ENCODE measurements around the gene PPCDC. TPM values are rescaled to one million over a fixed set of nuclear protein-coding genes. Genes with fewer than 3 reads are reported as not detected.

PPCDC gene
- total RNA-seq, 3 donors from 2014 or later: 12.4 to 18.9 (median 18.2) TPM

GRCh38 chr15:75063338-75063737 lies 39.9 kb downstream of the PPCDC start:
- Histone ChIP-seq H3K4me3 (no peak overlapping the region), H3K9me3 (no peaks in the 10 kb centered on the region), H3K4me1 (ENCODE audit: low read depth) (no peaks in the 10 kb centered on the region), H3K36me3 (ENCODE audit: low read depth) (no peaks in the 10 kb centered on the region)
- TF ChIP-seq CTCF (IDR thresholded peaks at IDR 0.05): no peak
- no peak for DNase-seq
- intact Hi-C loops (cut with DNase I, micrococcal nuclease): no loop called here
- ATAC-seq: no peak

GRCh38 chr15:75063889-75064288 lies 40.5 kb downstream of the PPCDC start:
- no peaks in the 10 kb centered on the region for H3K9me3 ChIP-seq
- no peaks in the 10 kb centered on the region for H3K4me1 ChIP-seq (ENCODE audit: low read depth)
- H3K36me3 ChIP-seq (ENCODE audit: low read depth): no peaks in the 10 kb centered on the region
- no peak for TF ChIP-seq CTCF (IDR thresholded peaks at IDR 0.05)
- ATAC-seq (no peak), DNase-seq (no peak)
- intact Hi-C loops (cut with DNase I, micrococcal nuclease): no loop called here
- H3K4me3 ChIP-seq: no peak overlapping the region

DNA sequence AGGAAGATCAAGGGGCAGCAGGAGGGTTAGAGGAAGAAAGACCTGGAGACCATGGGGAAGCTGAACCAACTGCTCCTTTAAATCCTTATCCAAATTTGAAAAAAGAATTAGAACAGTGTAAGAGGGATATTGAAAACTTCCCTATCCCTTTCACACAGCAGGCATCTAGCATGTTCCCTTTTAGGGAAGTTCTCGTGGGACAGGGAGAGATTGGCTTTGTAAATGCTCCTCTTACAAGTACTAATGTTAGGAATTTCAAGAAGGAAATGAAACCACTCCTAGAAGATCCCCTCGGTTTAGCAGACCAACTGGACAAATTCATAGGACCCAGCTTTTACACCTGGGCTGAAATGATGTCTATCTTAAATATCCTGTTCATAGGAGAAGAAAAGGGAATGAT lies 41.5 kb downstream of the PPCDC start:
- no peak for TF ChIP-seq CTCF (IDR thresholded peaks at IDR 0.05)
- no peaks in the 10 kb centered on the region for H3K4me1 ChIP-seq (ENCODE audit: low read depth)
- intact Hi-C loops (cut with DNase I, micrococcal nuclease): no loop called here
- H3K9me3 ChIP-seq: no peaks in the 10 kb centered on the region
- DNase-seq: no peak
- no peak for ATAC-seq
- no peaks in the 10 kb centered on the region for H3K36me3 ChIP-seq (ENCODE audit: low read depth)
- no peak overlapping the region for H3K4me3 ChIP-seq

GRCh38 chr15:75065467-75065850 lies 42.1 kb downstream of the PPCDC start:
- intact Hi-C loops (cut with DNase I, micrococcal nuclease): no loop called here
- DNase-seq (no peak), ATAC-seq (no peak)
- Histone ChIP-seq H3K36me3 (ENCODE audit: low read depth) (no peaks in the 10 kb centered on the region), H3K4me1 (ENCODE audit: low read depth) (no peaks in the 10 kb centered on the region), H3K4me3 (no peak overlapping the region), H3K9me3 (no peaks in the 10 kb centered on the region)
- no peak for TF ChIP-seq CTCF (IDR thresholded peaks at IDR 0.05)

GRCh38 chr15:75065851-75066509 lies 42.6 kb downstream of the PPCDC start:
- intact Hi-C loops (cut with DNase I, micrococcal nuclease): no loop called here
- ATAC-seq (no peak), DNase-seq (no peak)
- Histone ChIP-seq H3K36me3 (ENCODE audit: low read depth) (no peaks in the 10 kb centered on the region), H3K4me1 (ENCODE audit: low read depth) (no peaks in the 10 kb centered on the region), H3K9me3 (no peaks in the 10 kb centered on the region), H3K4me3 (no peak overlapping the region)
- TF ChIP-seq CTCF (IDR thresholded peaks at IDR 0.05): no peak

All from mucosa of descending colon (tissue), 3 donors.